Thoracic aorta (tissue), 2 donors: ENCODE results near the gene NRXN2. TPM values are rescaled to one million over a fixed set of nuclear protein-coding genes. Genes with fewer than 3 reads are reported as not detected.

Experiments used
- ATAC-seq: fragments of 150-250 bp; one replicate; pipeline ENCODE4 v1.8.0; 2017; ENCODE audit warnings: low read depth; ENCODE audit not compliant: insufficient number of reproducible peaks, low FRiP score
- DNase-seq: peaks from one replicate; pipeline ENCODE4 v3.0.0-alpha.2; 2020; ENCODE audit warnings: low spot score
- H3K27ac ChIP-seq, 2 donors: fragments of 200-600 bp; sonication (generic); 1 replicate in 1 of 2; 2 replicates in 1 of 2; pipeline ENCODE4 v1.5.1; 2016; ENCODE audit warnings: mild to moderate bottlenecking in 2 of 2, moderate library complexity in 2 of 2
- H3K27me3 ChIP-seq: fragments of 200-600 bp; sonication (generic); replicated peaks from 2 replicates; pipeline ENCODE4 v1.6.0; 2016; ENCODE audit warnings: mild to moderate bottlenecking; ENCODE audit not compliant: insufficient read depth
- H3K36me3 ChIP-seq: fragments of 200-600 bp; sonication (generic); one replicate; pipeline ENCODE4 v1.5.1; 2016
- H3K4me1 ChIP-seq, 2 donors: fragments of 200-600 bp; sonication (generic); 1 replicate in 1 of 2; 2 replicates in 1 of 2; pipeline versions ENCODE4 v1.5.1 to v1.6.0; 2016; ENCODE audit warnings: low read depth in 2 of 2, mild to moderate bottlenecking in 1 of 2; ENCODE audit not compliant: control insufficient read depth in 1 of 2
- H3K4me3 ChIP-seq: fragments of 200-600 bp; sonication (generic); 2 replicates; pipeline ENCODE4 v1.5.1; 2016; ENCODE audit warnings: mild to moderate bottlenecking
- H3K9me3 ChIP-seq: fragments of 200-600 bp; sonication (generic); 2 replicates; pipeline ENCODE4 v1.5.1; 2016
- total RNA-seq, 2 donors: library from RNA; depleted of rRNA; stranded (reverse); fragments of >200 nt; gene quantifications; one replicate each; pipeline versions ENCODE4 v1.1.0 to v1.2.3, GENCODE V29; 2016
- TF ChIP-seq, protein P1 (sequence below): fragments of 200-600 bp; sonication (generic); IDR thresholded peaks from one replicate; pipeline ENCODE4 v1.5.1; 2019; ENCODE audit warnings: antibody characterized with exemption

NRXN2 gene
- total RNA-seq, 2 donors from 2014 or later, result 40.3 to 41.3 TPM

DNA sequence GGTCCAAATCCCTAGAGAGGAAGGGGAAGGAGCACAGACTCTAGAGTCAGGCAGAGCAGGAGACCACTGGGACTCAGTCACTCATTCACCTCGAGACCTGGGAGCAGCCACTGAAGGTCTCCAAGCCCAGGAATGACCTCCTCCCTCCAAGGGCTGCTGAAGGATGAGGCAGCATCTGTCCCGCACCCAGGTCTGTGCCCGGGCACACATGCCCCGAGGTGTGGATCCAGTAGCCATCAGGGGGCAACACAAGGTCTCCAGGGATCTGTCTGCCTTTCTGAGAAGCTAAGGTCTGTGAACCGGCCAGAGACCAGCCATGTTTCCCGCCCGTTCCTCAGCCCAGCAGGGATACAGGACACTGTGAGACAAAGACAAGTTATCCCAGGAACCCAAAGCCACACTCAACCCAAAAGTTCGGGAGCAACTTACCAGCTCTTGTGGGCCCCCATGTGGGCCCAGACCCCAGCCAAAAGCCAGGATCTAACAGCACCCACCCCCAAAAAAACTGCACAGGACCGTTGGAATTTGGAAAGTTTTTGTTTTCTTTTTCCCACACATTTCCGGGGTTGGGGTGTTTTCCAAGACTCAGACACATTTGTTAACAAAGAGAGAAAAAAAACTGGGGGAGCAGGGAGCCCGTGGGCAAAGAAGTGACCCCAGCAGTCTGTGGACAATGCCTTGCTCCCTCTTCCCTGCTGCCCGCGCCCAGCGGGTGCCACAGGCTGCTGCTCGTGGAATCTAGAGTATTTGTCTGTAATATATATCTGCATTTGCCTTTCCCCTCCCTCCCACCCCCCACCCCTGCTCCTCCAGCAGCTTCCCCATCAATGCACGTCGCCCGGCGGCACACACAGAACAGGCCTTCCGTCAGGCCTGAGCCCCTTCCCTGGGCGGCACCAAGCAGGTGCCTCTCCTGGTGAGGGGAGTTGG is 117.1 kb downstream of the NRXN2 start:
- no peak overlapping the region for H3K4me3 ChIP-seq
- TF ChIP-seq, protein P1, sequence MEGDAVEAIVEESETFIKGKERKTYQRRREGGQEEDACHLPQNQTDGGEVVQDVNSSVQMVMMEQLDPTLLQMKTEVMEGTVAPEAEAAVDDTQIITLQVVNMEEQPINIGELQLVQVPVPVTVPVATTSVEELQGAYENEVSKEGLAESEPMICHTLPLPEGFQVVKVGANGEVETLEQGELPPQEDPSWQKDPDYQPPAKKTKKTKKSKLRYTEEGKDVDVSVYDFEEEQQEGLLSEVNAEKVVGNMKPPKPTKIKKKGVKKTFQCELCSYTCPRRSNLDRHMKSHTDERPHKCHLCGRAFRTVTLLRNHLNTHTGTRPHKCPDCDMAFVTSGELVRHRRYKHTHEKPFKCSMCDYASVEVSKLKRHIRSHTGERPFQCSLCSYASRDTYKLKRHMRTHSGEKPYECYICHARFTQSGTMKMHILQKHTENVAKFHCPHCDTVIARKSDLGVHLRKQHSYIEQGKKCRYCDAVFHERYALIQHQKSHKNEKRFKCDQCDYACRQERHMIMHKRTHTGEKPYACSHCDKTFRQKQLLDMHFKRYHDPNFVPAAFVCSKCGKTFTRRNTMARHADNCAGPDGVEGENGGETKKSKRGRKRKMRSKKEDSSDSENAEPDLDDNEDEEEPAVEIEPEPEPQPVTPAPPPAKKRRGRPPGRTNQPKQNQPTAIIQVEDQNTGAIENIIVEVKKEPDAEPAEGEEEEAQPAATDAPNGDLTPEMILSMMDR, result no peak
- H3K36me3 ChIP-seq, result no peaks in the 10 kb centered on the region
- no peaks in the 10 kb centered on the region for H3K27me3 ChIP-seq
- ATAC-seq, result no peak
- peaks cover 8 to 9% of the 10 kb centered on the region in 2 donors for H3K4me1 ChIP-seq
- no peak overlapping the region for H3K27ac ChIP-seq
- H3K9me3 ChIP-seq, result no peaks in the 10 kb centered on the region
- no peak for DNase-seq

DNA sequence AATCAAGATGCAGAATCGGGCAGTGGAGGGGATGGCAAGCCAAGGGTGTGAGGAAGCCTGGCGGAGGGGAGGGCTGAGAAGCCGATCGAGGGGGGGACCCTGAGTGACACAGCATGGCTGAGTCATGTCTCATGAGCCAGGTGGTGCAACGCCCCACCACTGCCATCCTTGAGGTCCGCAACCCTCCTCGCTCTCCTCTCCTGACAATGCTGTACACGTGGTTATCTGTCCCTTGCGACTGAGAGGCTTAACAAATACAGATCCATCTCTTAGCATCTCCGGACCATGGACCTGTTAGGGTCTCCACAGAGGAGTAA is 117.8 kb downstream of the NRXN2 start:
- no peak for DNase-seq
- H3K9me3 ChIP-seq, result no peaks in the 10 kb centered on the region
- no peak overlapping the region for H3K4me3 ChIP-seq
- no peak for ATAC-seq
- TF ChIP-seq, protein P1, result no peak
- H3K27me3 ChIP-seq, result no peaks in the 10 kb centered on the region
- H3K36me3 ChIP-seq, result no peaks in the 10 kb centered on the region
- H3K4me1 ChIP-seq, result peaks cover 8 to 9% of the 10 kb centered on the region in 2 donors
- no peak overlapping the region for H3K27ac ChIP-seq

DNA sequence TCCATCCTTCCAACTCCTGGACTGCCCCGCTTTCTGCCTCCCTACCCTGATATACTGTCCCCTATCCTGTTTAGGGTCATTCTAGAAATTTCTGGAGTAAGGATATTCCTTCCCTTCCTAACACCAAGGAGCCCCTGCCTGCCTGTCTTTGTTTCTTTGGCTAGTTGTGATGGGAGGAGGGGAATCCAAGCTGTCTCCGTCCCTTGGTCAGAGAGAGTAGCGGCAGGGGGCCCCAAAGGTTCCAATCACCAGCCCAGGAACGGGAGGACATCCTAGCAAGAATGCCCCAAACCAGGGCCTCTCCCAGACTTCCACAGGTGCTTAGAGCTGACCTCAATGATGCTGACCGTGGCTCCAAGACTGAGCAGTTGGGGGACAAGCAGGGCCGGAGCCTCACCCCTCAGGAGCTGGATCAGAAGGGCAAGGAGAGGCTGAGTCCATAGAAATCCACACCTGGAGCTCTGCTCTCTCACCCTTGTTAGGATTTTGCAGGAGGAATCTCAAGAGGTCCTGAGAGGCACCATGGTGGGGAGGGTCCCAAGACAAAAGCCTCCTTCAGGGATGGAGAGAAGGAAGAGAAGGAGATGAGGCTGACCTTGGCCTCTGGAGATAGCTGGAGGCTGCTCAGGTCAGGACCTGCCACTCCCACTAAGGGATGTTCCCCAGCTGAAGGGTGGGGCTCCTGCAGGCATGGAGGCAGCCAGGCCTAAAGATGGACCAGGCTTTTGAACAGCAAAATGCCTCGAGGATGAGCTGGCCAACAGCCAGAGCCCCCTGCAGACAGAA is 118.3 kb downstream of the NRXN2 start:
- TF ChIP-seq, protein P1, result no peak
- Histone ChIP-seq H3K4me1 (peaks cover 8 to 9% of the 10 kb centered on the region in 2 donors), H3K36me3 (no peaks in the 10 kb centered on the region), H3K27me3 (no peaks in the 10 kb centered on the region), H3K9me3 (no peaks in the 10 kb centered on the region), H3K4me3 (no peak overlapping the region), H3K27ac (no peak overlapping the region)
- no peak for DNase-seq
- no peak for ATAC-seq

DNA sequence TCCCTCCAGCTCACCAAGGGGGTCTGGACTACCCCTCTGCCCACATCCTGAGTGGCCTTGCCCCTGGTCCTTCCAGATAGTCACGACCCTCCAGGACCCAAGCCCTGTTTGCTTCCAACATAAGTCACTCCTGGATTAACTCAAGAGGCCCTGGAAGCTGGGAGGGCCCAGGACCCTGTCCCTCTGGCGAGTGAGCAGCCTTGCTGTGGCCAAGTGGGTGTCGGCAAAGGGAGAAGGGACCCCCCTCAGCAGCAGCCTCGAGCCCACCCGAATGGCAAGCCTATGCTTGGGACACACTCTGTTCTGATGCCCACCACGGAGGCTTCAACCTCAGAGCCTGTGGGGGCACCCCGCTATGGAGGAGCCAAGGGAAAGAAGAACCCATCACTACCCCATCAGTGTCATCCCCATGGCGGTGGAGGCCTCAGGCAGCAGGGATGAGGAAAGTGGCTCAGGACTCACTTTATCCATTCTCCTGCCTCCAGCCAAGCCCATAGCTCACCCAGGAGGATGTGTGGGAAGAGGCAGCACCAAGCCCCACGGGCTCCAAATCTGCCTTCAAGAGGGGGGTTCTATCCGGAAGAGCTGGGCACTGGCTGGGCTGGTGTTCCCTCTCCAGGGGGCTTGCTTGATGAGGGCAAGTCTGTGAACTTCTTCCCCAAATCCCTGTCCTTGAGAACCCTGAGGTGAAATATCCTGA is 119.4 kb downstream of the NRXN2 start:
- H3K4me3 ChIP-seq, result no peak overlapping the region
- no peaks in the 10 kb centered on the region for H3K36me3 ChIP-seq
- peaks cover 5% of the 10 kb centered on the region in 2 donors for H3K4me1 ChIP-seq
- ATAC-seq (no peak), DNase-seq (no peak)
- H3K9me3 ChIP-seq, result no peaks in the 10 kb centered on the region
- H3K27ac ChIP-seq, result no peak overlapping the region
- TF ChIP-seq, protein P1, result no peak
- H3K27me3 ChIP-seq, result no peaks in the 10 kb centered on the region
